ENCODE measurements around the gene ARHGAP26.

ARHGAP26 gene

GRCh38 chr5:143265995-143266394 lies 495.8 kb downstream of the ARHGAP26 start:
- no peak for DNase-seq

GRCh38 chr5:143267186-143267585 lies 497.0 kb downstream of the ARHGAP26 start:
- no peak for DNase-seq

GRCh38 chr5:143268388-143268787 lies 498.2 kb downstream of the ARHGAP26 start:
- no peak for DNase-seq

GRCh38 chr5:143271431-143271830 lies 501.3 kb downstream of the ARHGAP26 start:
- DNase-seq = no peak

- no peak for DNase-seq
These were observed 504.8 kb downstream of the ARHGAP26 start for GRCh38 chr5:143274952-143275351.

GRCh38 chr5:143275512-143276363 lies 505.6 kb downstream of the ARHGAP26 start:
- no peak for DNase-seq

- DNase-seq = no peak
These were observed 507.4 kb downstream of the ARHGAP26 start for GRCh38 chr5:143277536-143277935.
